Naive B cell (primary cell): ENCODE results near the gene CISD3. TPM values are rescaled to one million over a fixed set of nuclear protein-coding genes. Genes with fewer than 3 reads are reported as not detected.

ENCODE experiments used
- ATAC-seq, 2 donors: fragments of 150-1000 bp; cut with Tn5 transposase; 2 replicates each; pipeline ENCODE4 v1.10.0; 2021; ENCODE audit warnings: low read depth in 2 of 2, mild to moderate bottlenecking in 2 of 2, moderate library complexity in 2 of 2
- DNase-seq: peaks from one replicate; pipeline ENCODE4 v3.0.0; 2022
- H3K27ac Mint-ChIP-seq, 6 donors: one replicate each; pipeline ENCODE4 v1.8.0; 2020 to 2022; ENCODE audit warnings: mild to moderate bottlenecking in 6 of 6, mixed read lengths in 6 of 6, moderate library complexity in 5 of 6, inconsistent platforms in 2 of 6
- H3K27me3 Mint-ChIP-seq, 3 donors: one replicate each; pipeline ENCODE4 v1.8.0; 2021 to 2022; ENCODE audit warnings: mixed read lengths in 3 of 3, mild to moderate bottlenecking in 1 of 3
- H3K36me3 Mint-ChIP-seq, 2 donors: one replicate each; pipeline ENCODE4 v1.8.0; 2020 to 2022; ENCODE audit warnings: mixed read lengths in 2 of 2, inconsistent platforms in 1 of 2, mild to moderate bottlenecking in 1 of 2
- H3K4me1 Mint-ChIP-seq, 3 donors: one replicate each; pipeline ENCODE4 v1.8.0; 2020 to 2022; ENCODE audit warnings: mixed read lengths in 3 of 3, inconsistent platforms in 1 of 3, mild to moderate bottlenecking in 1 of 3, moderate library complexity in 1 of 3
- H3K4me3 Mint-ChIP-seq, 8 donors: one replicate each; pipeline ENCODE4 v1.8.0; 2020 to 2022; ENCODE audit warnings: mild to moderate bottlenecking in 8 of 8, mixed read lengths in 8 of 8, moderate library complexity in 8 of 8, inconsistent platforms in 2 of 8
- H3K9me3 Mint-ChIP-seq, 7 donors: one replicate each; pipeline ENCODE4 v1.8.0; 2020 to 2022; ENCODE audit warnings: mixed read lengths in 7 of 7, mild to moderate bottlenecking in 5 of 7, inconsistent platforms in 2 of 7, moderate library complexity in 1 of 7
- polyA plus RNA-seq, 6 donors: library from polyadenylated mRNA; unstranded; fragments of 300-500 nt; fragmentation: Illumina TruSeq; gene quantifications; one replicate each; pipeline ENCODE4 v1.2.3, GENCODE V29; 2021; ENCODE audit warnings: low read depth in 6 of 6

CISD3 gene
- polyA plus RNA-seq, 6 donors from 2014 or later: 19.1 to 31.5 (median 21.2) TPM

GRCh38 chr17:38733982-38734973 lies 4.1 kb downstream of the CISD3 start:
- Mint-ChIP-seq H3K4me1 (peaks cover 19 to 49% (median 41%) of the 10 kb centered on the region in 3 donors), H3K36me3 (no peaks in the 10 kb centered on the region), H3K4me3 (peak overlapping the region in 2 of 8 donors; percentile 37 to 40), H3K27ac (peak overlapping the region in 2 of 6 donors; percentile 33 to 92), H3K9me3 (no peaks in the 10 kb centered on the region), H3K27me3 (peaks cover 0 to 12% (median 11%) of the 10 kb centered on the region in 3 donors)
- DNase-seq (no peak), ATAC-seq (no peak)

DNA sequence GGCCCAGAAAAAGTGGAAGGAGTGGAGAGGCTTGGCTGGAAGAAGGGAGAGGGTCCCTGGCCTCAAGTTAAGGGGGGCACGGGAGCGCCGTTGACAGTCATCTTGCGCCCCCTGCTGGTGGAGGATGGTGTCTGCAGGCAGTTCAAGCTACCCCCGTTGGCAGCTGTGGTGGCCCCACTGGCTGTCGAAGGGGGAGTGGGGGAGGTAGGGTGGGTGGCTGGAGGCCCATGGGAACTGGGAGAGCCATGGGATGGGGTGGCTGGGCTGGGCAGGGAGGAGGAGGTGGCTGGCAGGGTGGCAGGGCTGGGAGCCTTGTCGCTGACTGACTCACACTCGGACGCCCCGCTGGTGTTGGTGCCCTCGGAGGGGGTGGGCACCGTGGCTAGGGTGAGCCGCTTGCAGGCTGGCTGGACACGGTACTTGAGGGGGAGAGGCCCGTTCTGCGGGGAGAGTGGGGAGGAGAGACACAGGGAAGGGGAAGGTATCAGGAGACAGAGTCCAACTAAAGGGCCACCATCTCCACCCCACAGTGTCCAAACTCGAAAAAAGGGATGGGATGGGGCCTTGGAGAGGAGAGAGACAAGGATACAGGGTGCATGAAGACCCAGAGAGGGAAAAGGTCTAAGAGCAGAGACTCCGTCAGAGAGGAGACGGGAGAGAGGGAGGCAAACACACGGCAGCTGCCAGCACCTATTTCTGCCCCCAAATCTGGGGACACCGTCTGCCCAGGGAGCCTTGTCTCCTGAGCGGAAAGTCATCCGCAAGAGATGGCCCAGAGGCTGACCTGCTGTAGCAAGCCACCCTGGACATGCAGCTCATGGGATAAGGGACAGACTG lies 5.2 kb downstream of the CISD3 start:
- peak; percentile 40 for ATAC-seq
- H3K4me3 Mint-ChIP-seq: peak overlapping the region in 1 of 8 donors; percentile 37
- no peaks in the 10 kb centered on the region for H3K9me3 Mint-ChIP-seq
- H3K4me1 Mint-ChIP-seq: peaks cover 15 to 44% (median 37%) of the 10 kb centered on the region in 3 donors
- peak overlapping the region in 2 of 6 donors; percentile 9 to 82 for H3K27ac Mint-ChIP-seq
- peak; percentile 68 for DNase-seq
- no peaks in the 10 kb centered on the region for H3K36me3 Mint-ChIP-seq
- H3K27me3 Mint-ChIP-seq: peaks cover 0 to 16% (median 15%) of the 10 kb centered on the region in 3 donors

GRCh38 chr17:38738007-38738662 lies 8.0 kb downstream of the CISD3 start:
- peak overlapping the region in 1 of 8 donors; percentile 35 for H3K4me3 Mint-ChIP-seq

DNA sequence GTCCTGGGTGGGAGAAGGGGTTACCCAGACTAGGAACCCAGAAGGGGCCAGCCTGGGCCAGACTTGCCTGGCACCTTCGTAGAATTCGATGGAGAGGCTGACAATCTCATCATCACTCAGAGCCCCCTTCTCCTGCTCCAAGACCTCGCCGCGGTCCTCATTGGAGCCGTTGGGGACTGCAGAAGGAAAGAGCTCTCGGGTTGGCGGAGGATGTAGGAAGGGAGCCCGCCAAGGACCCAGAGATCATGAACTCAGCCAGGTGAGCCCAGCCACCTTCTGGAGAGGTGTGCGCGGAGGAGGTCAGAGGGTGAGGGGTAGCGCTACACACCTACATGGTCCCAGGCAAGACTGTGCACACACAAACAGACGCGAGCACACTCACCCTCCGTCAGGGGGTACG lies 8.5 kb downstream of the CISD3 start:
- Mint-ChIP-seq H3K27me3 (peaks cover 5 to 16% (median 16%) of the 10 kb centered on the region in 3 donors), H3K27ac (no peak overlapping the region), H3K36me3 (no peaks in the 10 kb centered on the region)

More at GRCh38 chr17:38738007-38738662, 8.0 kb downstream of the CISD3 start:
- H3K36me3 Mint-ChIP-seq: no peaks in the 10 kb centered on the region
- ATAC-seq (no peak), DNase-seq (no peak)
- no peaks in the 10 kb centered on the region for H3K9me3 Mint-ChIP-seq
- peaks cover 5 to 16% (median 15%) of the 10 kb centered on the region in 3 donors for H3K27me3 Mint-ChIP-seq
- H3K4me1 Mint-ChIP-seq: peaks cover 0 to 24% (median 12%) of the 10 kb centered on the region in 3 donors
- no peak overlapping the region for H3K27ac Mint-ChIP-seq

DNA sequence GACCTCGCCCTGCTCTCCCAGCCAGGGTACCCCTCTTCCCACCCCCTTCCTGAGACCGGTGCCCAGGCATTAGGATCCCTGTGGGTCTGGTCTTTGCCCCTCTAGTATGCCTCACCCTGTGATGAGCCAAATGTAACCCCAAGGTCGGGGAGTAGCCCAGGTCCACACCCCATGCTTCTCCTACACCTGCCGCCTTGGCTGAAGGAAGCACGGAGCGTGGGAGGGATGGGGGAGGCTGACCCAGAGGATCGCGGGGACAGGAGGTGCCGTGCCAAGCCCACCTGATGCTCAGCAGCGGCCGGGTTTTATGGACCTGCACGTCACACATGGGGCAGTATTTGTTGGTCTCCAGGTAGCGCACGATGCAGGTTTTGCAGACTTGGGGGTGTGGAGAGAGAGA lies 9.2 kb downstream of the CISD3 start:
- H3K4me1 Mint-ChIP-seq: peaks cover 0 to 13% (median 7%) of the 10 kb centered on the region in 3 donors
- no peaks in the 10 kb centered on the region for H3K9me3 Mint-ChIP-seq
- ATAC-seq (no peak), DNase-seq (no peak)
- H3K27me3 Mint-ChIP-seq: peaks cover 5 to 22% (median 16%) of the 10 kb centered on the region in 3 donors
- H3K27ac Mint-ChIP-seq: peak overlapping the region in 1 of 6 donors; percentile 44
- no peaks in the 10 kb centered on the region for H3K36me3 Mint-ChIP-seq
- no peak overlapping the region for H3K4me3 Mint-ChIP-seq

More for the DNA sequence above, 8.5 kb downstream of the CISD3 start:
- Mint-ChIP-seq H3K9me3 (no peaks in the 10 kb centered on the region), H3K4me1 (peaks cover 0 to 19% (median 8%) of the 10 kb centered on the region in 3 donors), H3K4me3 (no peak overlapping the region)
- no peak for ATAC-seq
- DNase-seq: no peak

GRCh38 chr17:38740044-38740443 lies 9.9 kb downstream of the CISD3 start:
- Mint-ChIP-seq H3K36me3 (no peaks in the 10 kb centered on the region), H3K9me3 (no peaks in the 10 kb centered on the region), H3K4me3 (no peak overlapping the region), H3K4me1 (peaks cover 0 to 5% (median 4%) of the 10 kb centered on the region in 3 donors), H3K27me3 (peaks cover 5 to 28% (median 16%) of the 10 kb centered on the region in 3 donors), H3K27ac (no peak overlapping the region)
- no peak for DNase-seq
- ATAC-seq: no peak

DNA sequence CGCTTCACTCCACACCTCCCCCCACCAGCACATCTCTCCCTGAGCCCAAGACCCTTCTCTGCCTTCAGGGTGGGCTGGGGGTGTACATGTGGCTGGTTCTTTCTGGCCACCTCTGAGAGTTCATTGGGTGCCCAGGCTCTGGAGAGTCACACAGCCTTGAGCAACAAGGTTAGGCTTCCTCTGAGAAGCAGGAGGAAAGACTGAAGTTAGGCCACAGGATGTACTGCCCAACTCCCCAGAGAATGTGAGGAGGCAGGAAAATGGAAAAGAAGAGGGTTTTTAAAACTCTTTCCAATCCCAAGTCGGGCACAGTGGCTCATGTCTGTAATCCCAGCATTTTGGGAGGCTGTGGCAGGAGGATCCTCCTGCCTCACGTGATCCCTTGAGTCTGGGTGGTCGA lies 10.7 kb downstream of the CISD3 start:
- ATAC-seq (no peak), DNase-seq (no peak)
- H3K27ac Mint-ChIP-seq: no peak overlapping the region
- no peaks in the 10 kb centered on the region for H3K9me3 Mint-ChIP-seq
- H3K36me3 Mint-ChIP-seq: no peaks in the 10 kb centered on the region
- peaks cover under 1 to 6% (median 1%) of the 10 kb centered on the region in 3 donors for H3K4me1 Mint-ChIP-seq
- H3K4me3 Mint-ChIP-seq: no peak overlapping the region
- H3K27me3 Mint-ChIP-seq: peaks cover 5 to 30% (median 18%) of the 10 kb centered on the region in 3 donors

GRCh38 chr17:38741461-38741860 lies 11.3 kb downstream of the CISD3 start:
- ATAC-seq (no peak), DNase-seq (no peak)
- no peak overlapping the region for H3K4me3 Mint-ChIP-seq
- peaks cover 0 to under 1% of the 10 kb centered on the region in 2 donors for H3K36me3 Mint-ChIP-seq
- H3K4me1 Mint-ChIP-seq: peaks cover 7 to 12% (median 8%) of the 10 kb centered on the region in 3 donors
- H3K27me3 Mint-ChIP-seq: peaks cover 8 to 36% (median 24%) of the 10 kb centered on the region in 3 donors
- no peaks in the 10 kb centered on the region for H3K9me3 Mint-ChIP-seq
- peak overlapping the region in 1 of 6 donors; percentile 73 for H3K27ac Mint-ChIP-seq

GRCh38 chr17:38741921-38742410 lies 11.8 kb downstream of the CISD3 start:
- Mint-ChIP-seq H3K4me3 (no peak overlapping the region), H3K4me1 (peaks cover 12 to 17% (median 13%) of the 10 kb centered on the region in 3 donors), H3K27me3 (peaks cover 13 to 41% (median 30%) of the 10 kb centered on the region in 3 donors), H3K36me3 (peaks cover 0 to 6% of the 10 kb centered on the region in 2 donors), H3K27ac (peak overlapping the region in 1 of 6 donors; percentile 64), H3K9me3 (no peaks in the 10 kb centered on the region)
- no peak for DNase-seq
- ATAC-seq: no peak

DNA sequence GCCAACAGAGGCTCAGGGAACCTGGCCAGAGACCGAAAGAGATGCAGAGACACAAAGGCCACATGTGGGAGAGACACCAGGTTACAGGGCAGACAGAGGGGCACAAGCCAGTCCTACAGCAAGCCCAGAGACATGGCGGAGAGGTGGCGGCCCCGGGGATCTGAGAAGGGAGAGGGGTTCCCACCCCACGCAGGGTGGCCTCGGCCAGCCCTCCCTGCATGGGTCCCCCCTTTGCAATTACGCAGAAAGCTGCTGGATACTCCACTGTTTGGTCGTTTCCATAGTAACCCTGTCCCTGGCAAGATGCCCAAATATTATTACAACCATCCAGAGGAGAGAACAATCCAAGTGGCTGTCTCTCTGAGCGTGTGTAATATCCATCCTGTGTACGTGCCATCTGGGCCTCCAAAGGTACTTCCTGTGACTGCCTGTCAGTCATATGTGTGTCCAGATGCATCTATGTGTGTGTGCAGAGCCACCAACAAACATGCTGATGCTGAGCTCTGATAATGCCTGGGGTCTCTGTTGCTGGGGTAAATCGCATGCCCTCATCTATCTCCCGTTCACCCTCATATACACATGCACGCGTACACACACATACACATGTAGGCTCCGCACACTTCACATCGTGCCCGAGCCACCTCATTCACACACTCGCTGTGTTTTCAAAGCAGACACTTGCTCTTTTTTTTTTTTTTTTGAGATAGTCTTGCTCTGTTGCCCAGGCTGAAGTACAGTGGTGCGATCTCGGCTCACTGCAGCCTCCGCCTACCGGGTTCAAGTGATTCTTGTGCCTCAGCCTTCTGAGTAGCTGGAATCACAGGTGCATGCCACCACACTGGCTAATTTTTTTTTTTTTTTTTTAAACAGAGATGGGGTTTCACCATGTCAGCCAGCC lies 12.5 kb downstream of the CISD3 start:
- Mint-ChIP-seq H3K4me1 (peaks cover 14 to 18% (median 15%) of the 10 kb centered on the region in 3 donors), H3K27me3 (peaks cover 13 to 45% (median 35%) of the 10 kb centered on the region in 3 donors), H3K27ac (peak overlapping the region in 1 of 6 donors; percentile 64), H3K9me3 (no peaks in the 10 kb centered on the region), H3K36me3 (peaks cover 0 to 8% of the 10 kb centered on the region in 2 donors), H3K4me3 (no peak overlapping the region)
- DNase-seq (no peak), ATAC-seq (no peak)

GRCh38 chr17:38743556-38744171 lies 13.5 kb downstream of the CISD3 start:
- Mint-ChIP-seq H3K36me3 (peaks cover 0 to 8% of the 10 kb centered on the region in 2 donors), H3K27me3 (peaks cover 13 to 41% (median 34%) of the 10 kb centered on the region in 3 donors), H3K4me3 (peak overlapping the region in 2 of 8 donors; percentile 16 to 77), H3K4me1 (peaks cover 15 to 16% (median 16%) of the 10 kb centered on the region in 3 donors), H3K9me3 (no peaks in the 10 kb centered on the region), H3K27ac (peak overlapping the region in 1 of 6 donors; percentile 33)
- DNase-seq (no peak), ATAC-seq (no peak)
